ENCODE results near the gene METTL26.
"Not testable (repeated sequence)": the region's sequence is repeated elsewhere in the genome, so short reads cannot be mapped to it uniquely, and the experiment has no call there.

The METTL26 gene

DNA sequence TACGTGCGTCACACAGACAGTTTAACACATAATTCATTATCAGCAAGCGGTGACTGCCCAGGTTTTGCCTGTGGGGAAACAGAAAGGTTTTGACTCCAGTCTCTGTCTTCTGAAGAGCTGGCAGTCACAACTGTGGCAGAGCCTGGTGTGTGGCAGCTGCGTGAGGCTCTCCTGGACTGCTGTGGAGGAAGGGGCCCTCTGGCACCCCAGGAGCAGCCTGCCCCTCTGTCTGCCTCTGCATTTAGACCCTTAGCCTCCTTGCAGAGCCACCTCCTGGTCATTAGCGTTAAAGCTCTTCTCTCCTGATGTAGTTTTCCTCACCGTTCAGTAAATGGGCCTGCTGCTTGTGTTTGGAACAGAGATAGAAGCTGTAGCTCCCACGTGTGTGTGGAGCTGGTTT is 35.3 kb downstream of the METTL26 start:
- H3K27ac ChIP-seq (ENCODE audit: low read length), result no peak overlapping the region
- no peak overlapping the region for H3K4me3 ChIP-seq (ENCODE audit: low read length)
- no peaks in the 10 kb centered on the region for H3K36me3 ChIP-seq (replicated peaks; ENCODE audit: insufficient read depth, low read length)
- H3K9ac ChIP-seq (ENCODE audit: low read length), result no peak overlapping the region
- H3K9me3 ChIP-seq (replicated peaks; ENCODE audit: insufficient read depth, low read length), result no peaks in the 10 kb centered on the region
- no peak overlapping the region for H3K4me2 ChIP-seq (ENCODE audit: low read depth, low read length)
- DNase-seq, result no peak
- no peaks in the 10 kb centered on the region for H3K9me2 ChIP-seq (replicated peaks; ENCODE audit: insufficient read depth, low read length)
- H3K27me3 ChIP-seq (replicated peaks; ENCODE audit: insufficient read depth, low read length), result no peaks in the 10 kb centered on the region
- H2AFZ ChIP-seq (ENCODE audit: low read length), result no peak overlapping the region
- H4K20me1 ChIP-seq (ENCODE audit: insufficient read depth, low read length), result no peaks in the 10 kb centered on the region
- no peaks in the 10 kb centered on the region for H3F3A ChIP-seq (ENCODE audit: insufficient read depth, low read length)
- no peaks in the 10 kb centered on the region for H3K4me1 ChIP-seq (ENCODE audit: low read length)
- no peak for TF ChIP-seq EZH2 (optimal IDR thresholded peaks at IDR 0.05; ENCODE audit: low read depth, low read length)
- TF ChIP-seq, protein P1, sequence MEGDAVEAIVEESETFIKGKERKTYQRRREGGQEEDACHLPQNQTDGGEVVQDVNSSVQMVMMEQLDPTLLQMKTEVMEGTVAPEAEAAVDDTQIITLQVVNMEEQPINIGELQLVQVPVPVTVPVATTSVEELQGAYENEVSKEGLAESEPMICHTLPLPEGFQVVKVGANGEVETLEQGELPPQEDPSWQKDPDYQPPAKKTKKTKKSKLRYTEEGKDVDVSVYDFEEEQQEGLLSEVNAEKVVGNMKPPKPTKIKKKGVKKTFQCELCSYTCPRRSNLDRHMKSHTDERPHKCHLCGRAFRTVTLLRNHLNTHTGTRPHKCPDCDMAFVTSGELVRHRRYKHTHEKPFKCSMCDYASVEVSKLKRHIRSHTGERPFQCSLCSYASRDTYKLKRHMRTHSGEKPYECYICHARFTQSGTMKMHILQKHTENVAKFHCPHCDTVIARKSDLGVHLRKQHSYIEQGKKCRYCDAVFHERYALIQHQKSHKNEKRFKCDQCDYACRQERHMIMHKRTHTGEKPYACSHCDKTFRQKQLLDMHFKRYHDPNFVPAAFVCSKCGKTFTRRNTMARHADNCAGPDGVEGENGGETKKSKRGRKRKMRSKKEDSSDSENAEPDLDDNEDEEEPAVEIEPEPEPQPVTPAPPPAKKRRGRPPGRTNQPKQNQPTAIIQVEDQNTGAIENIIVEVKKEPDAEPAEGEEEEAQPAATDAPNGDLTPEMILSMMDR (IDR thresholded peaks at IDR 0.05; ENCODE audit: low read length), result no peak
- TF ChIP-seq EZH2phosphoT487 (IDR thresholded peaks at IDR 0.05; ENCODE audit: low read length), result no peak
- peaks cover 60% of the 10 kb centered on the region for H3K79me2 ChIP-seq (ENCODE audit: low read length)

DNA sequence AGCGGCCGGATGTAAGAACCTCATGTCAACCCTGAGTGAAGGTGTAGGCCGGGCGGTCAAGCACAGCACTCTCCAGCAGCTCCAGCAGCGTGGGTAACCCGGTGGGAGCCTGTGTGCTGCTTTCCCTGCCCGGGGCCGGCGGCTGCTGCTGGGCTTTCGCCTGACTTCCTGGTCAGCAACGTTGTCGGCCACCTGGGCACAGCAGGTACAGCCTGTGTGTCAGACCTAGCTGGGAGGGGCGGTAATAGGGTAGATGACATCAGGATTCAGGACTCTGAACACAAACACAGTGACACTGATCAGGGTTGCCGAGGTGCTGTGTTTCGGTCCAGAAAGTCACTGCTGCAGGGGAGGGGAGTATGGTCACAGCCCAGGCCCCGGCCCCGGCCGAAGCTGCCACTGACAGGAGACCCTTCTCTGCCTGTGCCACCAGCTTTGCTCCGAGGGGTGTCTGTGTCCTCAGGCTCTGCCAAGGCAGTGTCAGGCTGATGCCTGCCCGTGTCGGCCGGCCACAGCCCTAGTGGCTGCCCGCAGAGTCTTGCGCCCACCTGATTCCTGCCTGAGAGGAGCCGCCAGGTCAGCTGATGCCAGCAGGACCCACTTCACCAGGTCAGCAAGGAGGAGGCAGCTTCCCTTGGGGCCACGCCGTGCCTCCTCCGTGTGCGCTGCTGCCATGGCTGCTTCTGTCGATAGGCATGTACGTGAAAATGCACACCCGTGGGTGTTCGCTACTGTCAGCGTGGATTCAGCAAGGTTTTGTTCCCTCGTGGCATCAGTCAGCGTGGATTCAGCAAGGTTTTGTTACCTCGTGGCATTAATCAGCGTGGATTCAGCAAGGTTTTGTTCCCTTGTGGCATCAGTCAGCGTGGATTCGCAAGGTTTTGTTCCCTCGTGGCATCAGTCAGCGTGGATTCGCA is 37.0 kb downstream of the METTL26 start:
- TF ChIP-seq EZH2 (optimal IDR thresholded peaks at IDR 0.05; ENCODE audit: low read depth, low read length) (no peak), EZH2phosphoT487 (IDR thresholded peaks at IDR 0.05; ENCODE audit: low read length) (no peak)
- TF ChIP-seq, protein P1 (IDR thresholded peaks at IDR 0.05; ENCODE audit: low read length), result no peak
- H2AFZ ChIP-seq (ENCODE audit: low read length), result no peak overlapping the region

DNA sequence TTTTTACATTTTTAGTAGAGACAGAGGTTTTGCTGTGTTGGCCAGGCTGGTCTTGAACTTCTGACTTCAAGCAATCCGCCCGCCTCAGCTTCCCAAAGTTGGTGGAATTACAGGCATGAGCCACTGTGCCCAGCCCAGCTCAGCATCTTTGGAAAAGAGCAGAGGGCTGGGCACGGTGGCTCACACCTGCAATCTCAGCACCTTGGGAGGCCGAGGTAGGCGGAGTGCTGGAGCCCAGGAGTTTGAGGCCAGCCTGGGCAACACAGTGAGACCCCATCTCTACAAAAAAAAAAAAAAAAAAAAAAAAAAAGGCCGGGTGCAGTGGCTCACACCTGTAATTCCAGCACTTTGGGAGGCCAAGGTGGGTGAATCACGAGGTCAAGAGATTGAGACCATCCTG is 38.5 kb downstream of the METTL26 start:
- not testable (repeated sequence) for DNase-seq; H3K9ac ChIP-seq (ENCODE audit: low read length); H3K4me2 ChIP-seq (ENCODE audit: low read depth, low read length); H3K4me3 ChIP-seq (ENCODE audit: low read length); H3K4me1 ChIP-seq (ENCODE audit: low read length); H3K36me3 ChIP-seq (replicated peaks; ENCODE audit: insufficient read depth, low read length); H2AFZ ChIP-seq (ENCODE audit: low read length); H3K27ac ChIP-seq (ENCODE audit: low read length); H4K20me1 ChIP-seq (ENCODE audit: insufficient read depth, low read length); H3K9me2 ChIP-seq (replicated peaks; ENCODE audit: insufficient read depth, low read length); H3K27me3 ChIP-seq (replicated peaks; ENCODE audit: insufficient read depth, low read length); H3F3A ChIP-seq (ENCODE audit: insufficient read depth, low read length); H3K9me3 ChIP-seq (replicated peaks; ENCODE audit: insufficient read depth, low read length)
- peaks cover 68% of the 10 kb centered on the region for H3K79me2 ChIP-seq (ENCODE audit: low read length)

More for the DNA sequence above, 37.0 kb downstream of the METTL26 start:
- H3K27ac ChIP-seq (ENCODE audit: low read length), result no peak overlapping the region
- H3K4me3 ChIP-seq (ENCODE audit: low read length), result no peak overlapping the region
- H3K9ac ChIP-seq (ENCODE audit: low read length), result no peak overlapping the region
- no peaks in the 10 kb centered on the region for H3K9me3 ChIP-seq (replicated peaks; ENCODE audit: insufficient read depth, low read length)
- H3K9me2 ChIP-seq (replicated peaks; ENCODE audit: insufficient read depth, low read length), result no peaks in the 10 kb centered on the region
- DNase-seq, result no peak
- no peaks in the 10 kb centered on the region for H3F3A ChIP-seq (ENCODE audit: insufficient read depth, low read length)
- peaks cover 58% of the 10 kb centered on the region for H3K79me2 ChIP-seq (ENCODE audit: low read length)
- H3K36me3 ChIP-seq (replicated peaks; ENCODE audit: insufficient read depth, low read length), result no peaks in the 10 kb centered on the region
- H3K4me2 ChIP-seq (ENCODE audit: low read depth, low read length), result no peak overlapping the region
- H3K27me3 ChIP-seq (replicated peaks; ENCODE audit: insufficient read depth, low read length), result no peaks in the 10 kb centered on the region
- no peaks in the 10 kb centered on the region for H3K4me1 ChIP-seq (ENCODE audit: low read length)
- no peaks in the 10 kb centered on the region for H4K20me1 ChIP-seq (ENCODE audit: insufficient read depth, low read length)

DNA sequence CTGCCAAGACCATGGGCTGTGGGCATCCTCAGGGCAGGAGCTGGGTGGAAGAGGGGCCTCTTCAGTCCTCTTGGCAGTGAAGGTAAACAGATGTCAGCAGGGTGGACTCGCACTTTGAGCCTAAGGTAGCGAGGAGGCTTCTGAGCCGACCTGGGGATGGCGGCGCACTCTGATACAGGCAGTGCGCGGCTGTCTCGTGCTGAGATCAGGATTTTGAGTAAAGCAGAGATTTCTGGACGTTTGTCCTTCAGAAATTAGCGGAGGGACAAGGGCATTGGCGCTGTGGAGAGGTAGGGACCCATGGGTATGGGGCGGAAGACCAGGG is 39.4 kb downstream of the METTL26 start:
- Histone ChIP-seq H3K4me3 (ENCODE audit: low read length) (no peak overlapping the region), H3K36me3 (replicated peaks; ENCODE audit: insufficient read depth, low read length) (no peaks in the 10 kb centered on the region), H3K9me2 (replicated peaks; ENCODE audit: insufficient read depth, low read length) (no peaks in the 10 kb centered on the region), H3F3A (ENCODE audit: insufficient read depth, low read length) (no peaks in the 10 kb centered on the region), H3K4me1 (ENCODE audit: low read length) (no peaks in the 10 kb centered on the region), H3K4me2 (ENCODE audit: low read depth, low read length) (no peak overlapping the region), H3K79me2 (ENCODE audit: low read length) (peaks cover 74% of the 10 kb centered on the region), H4K20me1 (ENCODE audit: insufficient read depth, low read length) (no peaks in the 10 kb centered on the region), H3K27me3 (replicated peaks; ENCODE audit: insufficient read depth, low read length) (no peaks in the 10 kb centered on the region), H3K27ac (ENCODE audit: low read length) (no peak overlapping the region), H3K9ac (ENCODE audit: low read length) (no peak overlapping the region), H3K9me3 (replicated peaks; ENCODE audit: insufficient read depth, low read length) (no peaks in the 10 kb centered on the region), H2AFZ (ENCODE audit: low read length) (no peak overlapping the region)
- TF ChIP-seq, protein P1 (IDR thresholded peaks at IDR 0.05; ENCODE audit: low read length), result no peak
- TF ChIP-seq EZH2phosphoT487 (IDR thresholded peaks at IDR 0.05; ENCODE audit: low read length) (no peak), EZH2 (optimal IDR thresholded peaks at IDR 0.05; ENCODE audit: low read depth, low read length) (no peak)
- DNase-seq, result no peak

All from MM.1S (cell line).